Epidermal melanocyte (primary cell): ENCODE measurements around the gene KCNJ14.

Experiments used
- DNase-seq: peaks from one replicate; pipeline ENCODE4 v3.0.0; 2011; ENCODE audit warnings: low spot score; ENCODE audit not compliant: insufficient read length

The KCNJ14 gene

GRCh38 chr19:48455171-48455907 lies at the start of gene KCNJ14:
TSS of gene KCNJ14 (plus strand) at chr19:48455574. CDS start at chr19:48461725, 6,151 bp downstream.
- no peak for DNase-seq

GRCh38 chr19:48405850-48406249 lies 49.5 kb upstream of the KCNJ14 start:
- DNase-seq, result no peak

- DNase-seq, result no peak
These were observed 41.3 kb upstream of the KCNJ14 start for GRCh38 chr19:48413879-48414587.

- no peak for DNase-seq
These were observed 40.0 kb upstream of the KCNJ14 start for GRCh38 chr19:48415395-48415794.

GRCh38 chr19:48415806-48416221 lies 39.6 kb upstream of the KCNJ14 start:
- no peak for DNase-seq

- no peak for DNase-seq
These were observed 38.0 kb upstream of the KCNJ14 start for GRCh38 chr19:48417421-48417820.

- no peak for DNase-seq
These were observed 36.9 kb upstream of the KCNJ14 start for GRCh38 chr19:48418317-48419064.

GRCh38 chr19:48419158-48419920 lies 36.0 kb upstream of the KCNJ14 start:
- no peak for DNase-seq

GRCh38 chr19:48421548-48421947 lies 33.8 kb upstream of the KCNJ14 start:
- DNase-seq, result no peak

GRCh38 chr19:48424694-48425219 lies 30.6 kb upstream of the KCNJ14 start:
- DNase-seq, result no peak

- no peak for DNase-seq
These were observed 26.7 kb upstream of the KCNJ14 start for GRCh38 chr19:48428670-48429069.

- DNase-seq, result no peak
These were observed 22.0 kb upstream of the KCNJ14 start for GRCh38 chr19:48433337-48433736.

GRCh38 chr19:48436586-48436985 lies 18.8 kb upstream of the KCNJ14 start:
- no peak for DNase-seq

GRCh38 chr19:48441360-48442050 lies 13.9 kb upstream of the KCNJ14 start:
- no peak for DNase-seq

GRCh38 chr19:48442116-48443035 lies 13.0 kb upstream of the KCNJ14 start:
- no peak for DNase-seq

- no peak for DNase-seq
These were observed 12.1 kb upstream of the KCNJ14 start for GRCh38 chr19:48443256-48443655.

GRCh38 chr19:48443731-48444128 lies 11.6 kb upstream of the KCNJ14 start:
- no peak for DNase-seq

GRCh38 chr19:48444129-48444935 lies 11.0 kb upstream of the KCNJ14 start:
- DNase-seq, result no peak

- peak; percentile 49 for DNase-seq
These were observed 10.5 kb upstream of the KCNJ14 start for GRCh38 chr19:48444936-48445200.
